ENCODE measurements around the gene TPO. TPM values are rescaled to one million over a fixed set of nuclear protein-coding genes. Genes with fewer than 3 reads are reported as not detected.

The TPO gene
- total RNA-seq, 1 experiment from 2014 or later, result not detected

- Histone ChIP-seq H3K36me3 (ENCODE audit: low read depth) (no peaks in the 10 kb centered on the region), H3K9me3 (ENCODE audit: insufficient read depth, low read depth) (0 out of 2 replicates have a peak, but pooled peaks cover 4% of the 10 kb centered on the region), H3K4me1 (replicated peaks; ENCODE audit: insufficient read depth) (no peaks in the 10 kb centered on the region), H3K27me3 (ENCODE audit: insufficient read depth, low read depth) (peaks cover 46% of the 10 kb centered on the region), H3K79me2 (ENCODE audit: low read depth) (no peaks in the 10 kb centered on the region), H3K4me2 (no peak overlapping the region), H3K27ac (no peak overlapping the region), H2AFZ (no peak overlapping the region), H3K4me3 (no peak overlapping the region), H3F3A (ENCODE audit: insufficient read depth, low read depth) (no peaks in the 10 kb centered on the region), H3K9me2 (ENCODE audit: insufficient read depth) (no peaks in the 10 kb centered on the region), H4K20me1 (ENCODE audit: insufficient read depth) (no peaks in the 10 kb centered on the region; the same call in 1 of the 2 replicates)
- BruUV-seq (replicated peaks), result no TSS peak
- POLR2A ChIA-PET (ENCODE audit: unreplicated experiment), result no interaction called here
- CTCF ChIA-PET, result no interaction called here
- intact Hi-C loops (cut with micrococcal nuclease; ENCODE audit: unreplicated experiment), result no loop called here
- no peak for DNase-seq
- TF ChIP-seq EZH2 (IDR thresholded peaks at IDR 0.05; ENCODE audit: low read depth), result no peak
- no peak for TF ChIP-seq CTCF (conservative IDR thresholded peaks at IDR 0.05)
Observed at GRCh38 chr2:1460851-1461418, 47.7 kb downstream of the TPO start.

DNA sequence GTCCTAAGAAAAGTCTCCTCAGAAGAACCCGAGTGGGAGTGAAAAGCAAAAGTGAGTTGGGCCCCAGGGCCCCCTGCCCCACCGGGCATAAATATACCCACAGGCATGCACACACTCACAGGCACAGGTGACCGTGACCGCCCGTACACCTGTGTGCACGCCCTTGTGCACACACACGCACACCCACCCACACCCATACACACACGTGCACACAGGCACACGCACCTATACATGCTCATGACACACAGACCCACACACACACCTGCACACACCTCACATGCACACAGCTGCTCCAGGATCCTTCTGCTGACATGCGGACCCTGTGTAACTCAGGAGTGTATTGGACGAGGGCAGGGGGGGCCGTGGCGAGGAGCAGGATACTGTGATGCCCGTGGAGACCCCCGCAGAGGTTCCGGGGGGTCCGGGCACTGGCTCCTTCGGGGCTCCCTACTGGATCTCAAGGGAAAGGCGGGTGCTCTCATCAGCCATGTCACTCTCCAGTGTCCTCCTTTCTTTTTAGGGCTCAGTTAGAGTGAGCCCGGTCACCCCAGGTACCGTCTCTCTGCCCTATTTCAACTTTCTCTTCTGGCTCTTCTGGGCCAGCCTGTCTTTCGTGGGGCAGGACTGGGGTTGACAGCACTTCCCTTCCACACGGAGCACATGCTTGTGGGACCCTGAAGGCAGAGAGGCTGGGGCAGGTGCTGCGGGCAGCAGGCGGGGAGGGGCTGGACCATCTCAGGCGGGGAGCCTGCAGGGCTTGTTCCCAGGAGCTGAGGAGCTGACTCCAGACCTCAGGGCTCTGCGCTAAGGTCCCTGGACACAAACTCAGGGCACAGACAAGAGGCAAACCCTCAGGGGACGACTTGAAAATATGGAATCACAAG lies 48.5 kb downstream of the TPO start:
- TF ChIP-seq CTCF (conservative IDR thresholded peaks at IDR 0.05) (no peak), EZH2 (IDR thresholded peaks at IDR 0.05; ENCODE audit: low read depth) (no peak)
- no peaks in the 10 kb centered on the region; the same call in 1 of the 2 replicates for H4K20me1 ChIP-seq (ENCODE audit: insufficient read depth)
- CTCF ChIA-PET, result no interaction called here

GRCh38 chr2:1462994-1463393 lies 49.7 kb downstream of the TPO start:
- H4K20me1 ChIP-seq (ENCODE audit: insufficient read depth), result no peaks in the 10 kb centered on the region; the same call in 1 of the 2 replicates
- H3K27me3 ChIP-seq (ENCODE audit: insufficient read depth, low read depth), result peaks cover 48% of the 10 kb centered on the region
- 0 out of 2 replicates have a peak, but pooled peaks cover 8% of the 10 kb centered on the region for H3K9me3 ChIP-seq (ENCODE audit: insufficient read depth, low read depth)
- BruUV-seq (replicated peaks), result no TSS peak
- ChIA-PET CTCF (no interaction called here), POLR2A (ENCODE audit: unreplicated experiment) (no interaction called here)
- intact Hi-C loops (cut with micrococcal nuclease; ENCODE audit: unreplicated experiment), result no loop called here
- H3K27ac ChIP-seq, result no peak overlapping the region
- no peaks in the 10 kb centered on the region for H3F3A ChIP-seq (ENCODE audit: insufficient read depth, low read depth)
- DNase-seq, result no peak
- H3K4me1 ChIP-seq (replicated peaks; ENCODE audit: insufficient read depth), result no peaks in the 10 kb centered on the region
- H3K9me2 ChIP-seq (ENCODE audit: insufficient read depth), result no peaks in the 10 kb centered on the region
- no peaks in the 10 kb centered on the region for H3K36me3 ChIP-seq (ENCODE audit: low read depth)
- H3K79me2 ChIP-seq (ENCODE audit: low read depth), result no peaks in the 10 kb centered on the region
- TF ChIP-seq CTCF (conservative IDR thresholded peaks at IDR 0.05) (no peak), EZH2 (IDR thresholded peaks at IDR 0.05; ENCODE audit: low read depth) (no peak)
- no peak overlapping the region for H2AFZ ChIP-seq
- H3K4me3 ChIP-seq, result no peak overlapping the region
- H3K4me2 ChIP-seq, result no peak overlapping the region

More for the DNA sequence above, 48.5 kb downstream of the TPO start:
- 0 out of 2 replicates have a peak, but pooled peaks cover 6% of the 10 kb centered on the region for H3K9me3 ChIP-seq (ENCODE audit: insufficient read depth, low read depth)
- H3K4me2 ChIP-seq, result no peak overlapping the region
- DNase-seq, result no peak
- POLR2A ChIA-PET (ENCODE audit: unreplicated experiment), result no interaction called here
- no peaks in the 10 kb centered on the region for H3F3A ChIP-seq (ENCODE audit: insufficient read depth, low read depth)
- H3K4me1 ChIP-seq (replicated peaks; ENCODE audit: insufficient read depth), result no peaks in the 10 kb centered on the region
- no peak overlapping the region for H3K4me3 ChIP-seq
- H3K27ac ChIP-seq, result no peak overlapping the region
- H3K9me2 ChIP-seq (ENCODE audit: insufficient read depth), result no peaks in the 10 kb centered on the region
- no peaks in the 10 kb centered on the region for H3K79me2 ChIP-seq (ENCODE audit: low read depth)
- peaks cover 48% of the 10 kb centered on the region for H3K27me3 ChIP-seq (ENCODE audit: insufficient read depth, low read depth)
- BruUV-seq (replicated peaks), result no TSS peak
- intact Hi-C loops (cut with micrococcal nuclease; ENCODE audit: unreplicated experiment), result no loop called here
- H2AFZ ChIP-seq, result no peak overlapping the region
- no peaks in the 10 kb centered on the region for H3K36me3 ChIP-seq (ENCODE audit: low read depth)
